Stimulated activated CD8-positive, alpha-beta memory T cell treated with anti-CD3 and anti-CD28 coated beads, Interleukin-2, amount 100 ng/mL, for 1 hour (primary cell): ENCODE data around the gene GEMIN4.
"Not testable (repeated sequence)": the region's sequence is repeated elsewhere in the genome, so short reads cannot be mapped to it uniquely, and the experiment has no call there.

Experiments used
- DNase-seq, 2 donors: peaks; one replicate each; pipeline ENCODE4 v3.0.0-alpha.2; 2020; ENCODE audit warnings: low read depth in 2 of 2

GEMIN4 gene

GRCh38 chr17:703081-703875, 48.8 kb downstream of the GEMIN4 start:
- DNase-seq: no peak

GRCh38 chr17:700504-701094, 51.5 kb downstream of the GEMIN4 start:
- DNase-seq: no peak

GRCh38 chr17:699345-699744, 52.7 kb downstream of the GEMIN4 start:
- DNase-seq: no peak

- not testable (repeated sequence) for DNase-seq
Observed at GRCh38 chr17:698096-698495, 54.0 kb downstream of the GEMIN4 start.

GRCh38 chr17:697682-698081, 54.4 kb downstream of the GEMIN4 start:
- DNase-seq: no peak

GRCh38 chr17:696369-696768, 55.7 kb downstream of the GEMIN4 start:
- DNase-seq: no peak
